ENCODE data around the gene ABCA13.

- TF ChIP-seq EZH2 (IDR thresholded peaks at IDR 0.05; ENCODE audit: insufficient read depth, poor library complexity, severe bottlenecking): no peak
- TF ChIP-seq EZH2phosphoT487 (IDR thresholded peaks at IDR 0.05; ENCODE audit: insufficient read depth, low read depth): no peak
These were observed 281.0 kb downstream of the ABCA13 start for GRCh38 chr7:48452218-48452617.

Data from GM23248 (cell line).